ENCODE measurements around the gene CEMIP.

The CEMIP gene

DNA sequence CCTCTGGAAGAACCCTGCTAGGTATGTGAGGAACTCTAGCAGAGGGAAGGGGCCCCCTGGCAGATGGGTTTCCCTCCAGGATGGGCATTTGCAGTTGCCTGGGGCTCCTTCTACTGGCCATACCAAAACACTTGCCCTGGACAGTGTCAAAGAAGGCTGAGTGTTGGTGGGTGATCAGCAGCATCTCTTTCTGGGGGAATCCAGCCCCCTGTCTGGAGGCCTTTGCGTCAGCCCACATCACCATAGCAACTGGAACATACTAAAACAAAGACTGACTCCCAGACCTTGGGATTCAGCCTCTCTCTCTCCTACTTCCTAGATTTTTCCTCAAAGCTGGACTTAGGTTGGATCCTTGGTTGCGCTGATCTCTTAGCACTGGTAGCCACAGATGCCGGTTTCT lies 8.1 kb downstream of the CEMIP start:
- Histone ChIP-seq H3K4me3 (ENCODE audit: low read depth in 1 of 2, low read length in 2 of 2) (no peak overlapping the region), H3K9me3 (ENCODE audit: low read length) (no peaks in the 10 kb centered on the region), H3K36me3 (ENCODE audit: insufficient read depth, low read length) (no peaks in the 10 kb centered on the region), H3K27ac (ENCODE audit: low read depth, low read length) (no peak overlapping the region), H3K4me1 (ENCODE audit: insufficient read depth, low read length) (no peaks in the 10 kb centered on the region), H3K9ac (ENCODE audit: low read length) (no peak overlapping the region), H3K27me3 (ENCODE audit: control insufficient read depth in 1 of 2, insufficient read depth in 2 of 2, low read length in 2 of 2) (no peaks in the 10 kb centered on the region)

DNA sequence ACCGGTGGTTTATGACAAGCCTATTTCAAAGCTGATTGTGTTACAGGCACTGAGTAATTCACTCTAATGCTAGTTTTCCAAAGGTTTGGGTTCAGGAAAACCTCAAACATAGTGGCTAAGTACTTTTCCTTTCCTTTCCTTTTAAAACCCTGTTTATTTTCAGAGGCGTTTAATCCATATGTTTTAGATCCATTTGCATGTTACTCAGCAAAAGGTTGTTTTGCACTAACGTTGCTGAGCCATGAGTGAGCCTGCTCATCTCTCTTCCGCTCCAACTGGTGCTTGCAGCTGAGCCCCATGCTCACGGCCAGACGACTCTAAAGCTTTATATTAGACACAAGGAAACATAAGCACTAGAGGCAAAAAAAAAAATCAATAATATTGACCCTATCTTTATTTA lies 9.4 kb downstream of the CEMIP start:
- H3K4me3 ChIP-seq (ENCODE audit: low read depth in 1 of 2, low read length in 2 of 2) = no peak overlapping the region
- no peaks in the 10 kb centered on the region for H3K4me1 ChIP-seq (ENCODE audit: insufficient read depth, low read length)
- H3K9me3 ChIP-seq (ENCODE audit: low read length) = no peaks in the 10 kb centered on the region
- no peak overlapping the region for H3K9ac ChIP-seq (ENCODE audit: low read length)
- H3K36me3 ChIP-seq (ENCODE audit: insufficient read depth, low read length) = no peaks in the 10 kb centered on the region
- H3K27me3 ChIP-seq (ENCODE audit: control insufficient read depth in 1 of 2, insufficient read depth in 2 of 2, low read length in 2 of 2) = no peaks in the 10 kb centered on the region
- H3K27ac ChIP-seq (ENCODE audit: low read depth, low read length) = no peak overlapping the region

DNA sequence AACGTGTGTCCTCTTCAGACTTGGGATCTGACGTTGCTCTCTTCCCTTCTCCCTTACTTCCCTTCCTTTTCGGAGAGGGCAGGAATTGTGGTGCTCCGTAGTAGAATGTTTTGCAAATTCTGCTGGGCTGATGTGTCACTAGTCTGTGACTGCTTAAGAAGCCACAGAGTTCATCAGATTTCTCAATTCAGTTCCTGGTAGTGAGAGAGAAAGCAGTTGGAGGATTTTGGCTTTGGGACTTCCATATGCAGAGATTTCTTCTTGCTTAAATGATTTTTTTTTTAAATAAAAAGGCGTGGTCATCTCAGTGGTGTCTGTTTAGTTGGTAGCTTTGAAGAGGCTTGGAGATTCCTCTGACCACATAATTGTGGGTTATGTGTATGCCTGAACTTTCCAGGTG lies 10.1 kb downstream of the CEMIP start:
- no peak overlapping the region for H3K4me3 ChIP-seq (ENCODE audit: low read depth in 1 of 2, low read length in 2 of 2)
- no peaks in the 10 kb centered on the region for H3K36me3 ChIP-seq (ENCODE audit: insufficient read depth, low read length)
- no peaks in the 10 kb centered on the region for H3K9me3 ChIP-seq (ENCODE audit: low read length)
- H3K27ac ChIP-seq (ENCODE audit: low read depth, low read length) = no peak overlapping the region
- H3K9ac ChIP-seq (ENCODE audit: low read length) = no peak overlapping the region
- no peaks in the 10 kb centered on the region for H3K27me3 ChIP-seq (ENCODE audit: control insufficient read depth in 1 of 2, insufficient read depth in 2 of 2, low read length in 2 of 2)
- no peaks in the 10 kb centered on the region for H3K4me1 ChIP-seq (ENCODE audit: insufficient read depth, low read length)

DNA sequence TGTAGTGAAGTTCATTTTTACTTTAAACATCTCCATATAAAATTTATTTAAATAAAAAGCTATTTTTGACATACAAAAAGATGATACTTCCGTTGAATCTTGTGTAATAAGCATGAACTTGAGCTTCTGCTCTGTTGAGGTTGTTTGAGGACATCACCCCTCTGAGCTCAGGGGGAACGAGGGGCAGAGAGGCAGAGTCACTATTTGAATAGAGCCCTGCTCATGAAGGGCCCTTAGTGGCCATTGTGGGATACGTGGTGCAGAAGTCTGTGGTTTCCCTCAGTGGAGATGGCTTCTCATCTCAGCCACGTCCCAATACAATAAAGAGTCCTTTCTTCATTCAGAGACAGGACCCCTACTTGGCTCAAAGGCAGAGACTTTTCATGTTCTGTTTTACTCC lies 10.6 kb downstream of the CEMIP start:
- H3K9me3 ChIP-seq (ENCODE audit: low read length) = no peaks in the 10 kb centered on the region
- H3K4me3 ChIP-seq (ENCODE audit: low read depth in 1 of 2, low read length in 2 of 2) = no peak overlapping the region
- no peaks in the 10 kb centered on the region for H3K4me1 ChIP-seq (ENCODE audit: insufficient read depth, low read length)
- H3K27me3 ChIP-seq (ENCODE audit: control insufficient read depth in 1 of 2, insufficient read depth in 2 of 2, low read length in 2 of 2) = no peaks in the 10 kb centered on the region
- no peak overlapping the region for H3K27ac ChIP-seq (ENCODE audit: low read depth, low read length)
- no peaks in the 10 kb centered on the region for H3K36me3 ChIP-seq (ENCODE audit: insufficient read depth, low read length)
- no peak overlapping the region for H3K9ac ChIP-seq (ENCODE audit: low read length)

DNA sequence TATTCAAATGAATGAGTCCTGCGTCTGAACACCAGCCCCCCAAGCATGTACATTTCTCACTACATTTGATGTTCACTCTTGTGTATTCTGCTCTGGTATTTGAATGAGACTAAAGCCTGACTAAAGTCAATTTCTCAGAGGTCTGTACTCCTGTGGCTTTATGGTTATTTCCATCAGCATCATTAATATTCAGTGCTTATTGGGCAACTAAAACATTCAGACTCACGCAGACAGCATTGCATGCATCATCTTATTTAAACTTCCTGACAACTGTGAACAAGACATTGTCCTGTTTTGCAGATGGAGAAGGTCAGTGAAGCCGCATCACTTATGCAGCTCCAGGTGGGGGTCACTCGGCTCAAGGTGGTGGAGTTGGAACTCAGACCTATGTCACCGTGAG lies 11.1 kb downstream of the CEMIP start:
- H3K27ac ChIP-seq (ENCODE audit: low read depth, low read length) = no peak overlapping the region
- no peaks in the 10 kb centered on the region for H3K36me3 ChIP-seq (ENCODE audit: insufficient read depth, low read length)
- H3K4me3 ChIP-seq (ENCODE audit: low read depth in 1 of 2, low read length in 2 of 2) = no peak overlapping the region
- no peaks in the 10 kb centered on the region for H3K4me1 ChIP-seq (ENCODE audit: insufficient read depth, low read length)
- H3K27me3 ChIP-seq (ENCODE audit: control insufficient read depth in 1 of 2, insufficient read depth in 2 of 2, low read length in 2 of 2) = no peaks in the 10 kb centered on the region
- H3K9ac ChIP-seq (ENCODE audit: low read length) = no peak overlapping the region
- H3K9me3 ChIP-seq (ENCODE audit: low read length) = no peaks in the 10 kb centered on the region

DNA sequence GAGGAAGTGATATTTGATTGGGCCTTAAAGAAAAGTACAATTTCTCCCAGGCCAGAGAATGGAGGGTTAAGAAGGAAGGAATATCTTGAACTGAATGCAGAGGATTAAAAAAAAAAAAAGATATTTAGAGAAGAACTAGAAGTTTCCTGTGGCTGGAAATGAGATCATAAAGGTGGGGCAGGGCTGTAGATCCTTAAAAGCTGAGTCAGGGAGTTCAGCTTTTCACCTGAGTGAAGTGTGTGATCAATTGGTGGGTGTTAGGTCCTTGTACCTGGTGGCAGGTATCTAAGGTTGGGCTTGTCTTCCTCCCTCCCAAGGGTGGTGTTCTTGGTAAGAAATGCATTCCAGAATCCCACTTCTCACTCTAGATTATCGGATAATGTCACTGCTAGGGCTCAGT lies 11.8 kb downstream of the CEMIP start:
- H3K36me3 ChIP-seq (ENCODE audit: insufficient read depth, low read length) = no peaks in the 10 kb centered on the region
- H3K27me3 ChIP-seq (ENCODE audit: control insufficient read depth in 1 of 2, insufficient read depth in 2 of 2, low read length in 2 of 2) = no peaks in the 10 kb centered on the region
- H3K4me3 ChIP-seq (ENCODE audit: low read depth in 1 of 2, low read length in 2 of 2) = no peak overlapping the region
- H3K4me1 ChIP-seq (ENCODE audit: insufficient read depth, low read length) = no peaks in the 10 kb centered on the region
- no peak overlapping the region for H3K9ac ChIP-seq (ENCODE audit: low read length)
- H3K27ac ChIP-seq (ENCODE audit: low read depth, low read length) = no peak overlapping the region
- H3K9me3 ChIP-seq (ENCODE audit: low read length) = no peaks in the 10 kb centered on the region

DNA sequence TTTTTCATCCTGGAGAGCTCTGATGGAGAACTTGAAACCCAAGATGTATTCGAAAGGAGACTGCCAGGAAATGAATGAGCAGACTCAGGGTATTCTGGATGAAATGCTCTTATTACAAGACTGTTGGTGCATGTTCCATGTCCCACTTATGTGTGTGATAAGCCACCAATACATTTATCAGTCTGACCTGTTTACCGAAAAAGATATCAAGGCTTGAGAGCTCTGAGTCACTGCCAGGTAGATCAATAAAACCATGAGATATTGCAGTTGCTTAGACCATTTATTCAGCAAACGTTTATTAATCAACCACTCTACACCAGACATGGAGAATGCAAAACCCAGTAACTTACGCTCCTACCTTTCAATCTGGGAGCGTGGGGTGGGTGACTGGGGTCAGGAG lies 17.2 kb downstream of the CEMIP start:
- no peaks in the 10 kb centered on the region for H3K27me3 ChIP-seq (ENCODE audit: control insufficient read depth in 1 of 2, insufficient read depth in 2 of 2, low read length in 2 of 2)
- no peak overlapping the region for H3K4me3 ChIP-seq (ENCODE audit: low read depth in 1 of 2, low read length in 2 of 2)
- no peak overlapping the region for H3K27ac ChIP-seq (ENCODE audit: low read depth, low read length)
- H3K36me3 ChIP-seq (ENCODE audit: insufficient read depth, low read length) = no peaks in the 10 kb centered on the region
- no peak overlapping the region for H3K9ac ChIP-seq (ENCODE audit: low read length)
- H3K4me1 ChIP-seq (ENCODE audit: insufficient read depth, low read length) = no peaks in the 10 kb centered on the region
- H3K9me3 ChIP-seq (ENCODE audit: low read length) = no peaks in the 10 kb centered on the region

DNA sequence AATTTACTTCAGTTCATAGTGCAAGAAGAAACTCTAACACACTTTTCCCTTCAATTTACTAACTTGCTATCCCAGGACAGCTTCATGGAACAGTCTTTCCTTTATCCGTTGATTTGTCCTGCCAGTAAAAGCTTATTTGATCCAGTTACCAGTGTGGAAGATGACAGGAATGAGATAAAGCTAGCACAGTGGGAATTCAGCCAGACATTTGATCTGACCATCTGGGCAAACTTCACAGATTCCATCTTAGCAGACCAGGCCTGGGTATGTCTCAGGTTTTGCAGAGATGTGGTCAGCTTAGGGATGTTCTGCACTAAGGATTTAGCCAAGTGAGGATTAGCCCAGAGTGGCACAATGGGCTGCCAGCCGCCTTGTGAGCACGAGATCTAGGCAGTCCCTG lies 19.7 kb downstream of the CEMIP start:
- Histone ChIP-seq H3K4me1 (ENCODE audit: insufficient read depth, low read length) (no peaks in the 10 kb centered on the region), H3K9me3 (ENCODE audit: low read length) (no peaks in the 10 kb centered on the region), H3K36me3 (ENCODE audit: insufficient read depth, low read length) (no peaks in the 10 kb centered on the region), H3K4me3 (ENCODE audit: low read depth in 1 of 2, low read length in 2 of 2) (no peak overlapping the region), H3K9ac (ENCODE audit: low read length) (no peak overlapping the region), H3K27me3 (ENCODE audit: control insufficient read depth in 1 of 2, insufficient read depth in 2 of 2, low read length in 2 of 2) (no peaks in the 10 kb centered on the region), H3K27ac (ENCODE audit: low read depth, low read length) (no peak overlapping the region)

DNA sequence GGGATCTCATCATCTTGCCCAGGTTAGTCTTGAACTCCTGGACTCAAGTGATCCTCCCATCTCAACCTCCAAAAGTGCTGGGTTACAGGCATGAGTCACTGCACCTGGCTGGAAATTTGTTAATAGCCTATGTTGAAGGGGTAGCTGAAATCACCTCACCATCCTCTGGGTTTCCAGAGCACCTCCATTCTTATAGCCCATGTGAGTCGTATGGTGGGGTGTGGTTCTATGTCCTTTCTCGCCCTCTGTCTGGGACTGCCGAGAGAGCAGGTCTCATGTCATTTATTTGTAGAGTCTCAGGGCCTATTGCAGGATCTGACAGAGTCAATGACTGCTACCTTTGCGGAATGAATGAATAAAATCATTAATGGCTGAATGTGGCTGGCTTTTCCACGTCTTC lies 20.9 kb downstream of the CEMIP start:
- H3K27me3 ChIP-seq (ENCODE audit: control insufficient read depth in 1 of 2, insufficient read depth in 2 of 2, low read length in 2 of 2) = no peaks in the 10 kb centered on the region
- H3K4me1 ChIP-seq (ENCODE audit: insufficient read depth, low read length) = no peaks in the 10 kb centered on the region
- H3K9ac ChIP-seq (ENCODE audit: low read length) = no peak overlapping the region
- no peaks in the 10 kb centered on the region for H3K9me3 ChIP-seq (ENCODE audit: low read length)
- no peak overlapping the region for H3K4me3 ChIP-seq (ENCODE audit: low read depth in 1 of 2, low read length in 2 of 2)
- no peak overlapping the region for H3K27ac ChIP-seq (ENCODE audit: low read depth, low read length)
- H3K36me3 ChIP-seq (ENCODE audit: insufficient read depth, low read length) = no peaks in the 10 kb centered on the region

DNA sequence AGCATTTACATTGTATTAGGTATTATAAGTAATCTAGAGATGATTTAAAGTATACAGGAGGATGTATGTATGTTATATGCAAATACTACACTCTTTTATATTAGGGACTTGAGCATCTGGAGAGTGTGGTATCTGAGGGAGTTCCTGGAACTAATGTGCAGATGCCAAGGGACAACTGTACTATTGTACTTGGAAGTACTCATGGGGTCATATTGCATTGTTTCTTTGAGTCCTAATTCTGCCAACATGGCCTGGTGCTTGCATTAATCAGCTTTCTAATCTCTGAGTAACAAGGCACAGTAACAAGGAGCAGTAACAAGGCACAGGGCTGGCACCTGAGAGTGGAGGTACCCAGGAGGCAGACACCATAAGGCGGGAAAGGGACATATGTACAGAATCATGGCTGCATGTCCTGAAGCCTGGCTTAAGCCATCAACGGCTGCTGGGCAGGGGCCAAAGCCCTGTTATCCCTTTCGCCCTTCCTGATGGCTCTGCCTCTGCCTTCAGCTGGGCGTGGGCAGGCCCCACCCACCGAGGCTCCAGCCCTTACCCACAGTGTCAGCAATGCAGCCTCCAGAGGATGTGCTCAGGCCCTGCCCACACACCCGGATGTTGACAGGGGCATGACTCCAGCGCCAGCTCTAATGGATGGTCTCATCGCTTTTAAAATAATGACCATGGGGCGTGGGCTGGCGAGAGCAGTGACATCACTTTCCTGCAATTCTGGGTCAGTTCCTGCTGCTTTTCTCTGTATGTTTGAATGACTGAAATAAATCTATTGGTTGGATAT lies 22.9 kb downstream of the CEMIP start:
- Histone ChIP-seq H3K27me3 (ENCODE audit: control insufficient read depth in 1 of 2, insufficient read depth in 2 of 2, low read length in 2 of 2) (no peaks in the 10 kb centered on the region), H3K9ac (ENCODE audit: low read length) (no peak overlapping the region), H3K27ac (ENCODE audit: low read depth, low read length) (no peak overlapping the region), H3K4me3 (ENCODE audit: low read depth in 1 of 2, low read length in 2 of 2) (no peak overlapping the region), H3K4me1 (ENCODE audit: insufficient read depth, low read length) (no peaks in the 10 kb centered on the region), H3K9me3 (ENCODE audit: low read length) (no peaks in the 10 kb centered on the region), H3K36me3 (ENCODE audit: insufficient read depth, low read length) (no peaks in the 10 kb centered on the region)

DNA sequence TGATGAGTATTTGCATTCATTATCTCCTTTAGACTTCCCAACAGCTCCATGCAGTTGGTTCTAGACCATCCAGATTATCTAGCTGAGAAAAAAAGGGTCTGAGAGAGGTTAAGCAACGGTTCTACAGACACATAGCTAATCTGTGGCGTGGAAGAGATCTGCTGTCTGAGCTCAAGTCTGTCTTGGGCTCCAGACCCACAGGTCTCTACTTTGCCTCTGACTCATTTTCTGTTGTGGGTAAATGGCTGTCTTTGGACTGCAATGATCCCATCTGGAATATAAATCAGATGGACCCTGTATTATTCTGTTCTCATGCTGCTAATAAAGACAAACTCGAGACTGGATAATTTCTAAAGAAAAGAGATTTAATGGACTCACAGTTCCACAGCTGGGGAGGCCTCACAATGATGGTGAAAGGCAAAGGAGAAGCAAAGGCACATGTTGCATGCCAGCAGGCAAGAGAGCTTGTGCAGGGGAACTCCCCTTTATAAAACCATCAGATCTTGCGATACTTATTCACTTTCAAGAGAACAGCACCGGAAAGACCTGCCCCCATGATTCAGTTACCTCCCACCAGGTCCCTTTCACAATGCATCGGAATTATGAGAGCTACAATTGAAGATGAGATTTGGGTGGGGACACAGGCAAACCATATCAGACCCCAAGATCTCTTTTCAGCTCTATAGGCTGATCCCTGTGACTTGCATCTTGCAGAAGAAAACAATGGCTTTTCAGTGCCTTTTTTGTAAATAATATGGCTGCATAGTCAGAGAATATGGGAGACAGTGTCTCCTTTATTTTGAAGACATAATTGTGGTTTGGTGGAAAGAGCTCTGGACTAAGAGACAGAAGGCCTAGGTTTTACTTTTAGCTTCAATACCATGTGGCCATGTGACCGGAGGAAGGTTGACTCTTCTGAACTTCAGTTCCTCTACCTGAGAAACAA lies 24.7 kb downstream of the CEMIP start:
- Histone ChIP-seq H3K36me3 (ENCODE audit: insufficient read depth, low read length) (no peaks in the 10 kb centered on the region), H3K9me3 (ENCODE audit: low read length) (no peaks in the 10 kb centered on the region), H3K27ac (ENCODE audit: low read depth, low read length) (no peak overlapping the region), H3K4me3 (ENCODE audit: low read depth in 1 of 2, low read length in 2 of 2) (no peak overlapping the region), H3K4me1 (ENCODE audit: insufficient read depth, low read length) (no peaks in the 10 kb centered on the region), H3K27me3 (ENCODE audit: control insufficient read depth in 1 of 2, insufficient read depth in 2 of 2, low read length in 2 of 2) (no peaks in the 10 kb centered on the region), H3K9ac (ENCODE audit: low read length) (no peak overlapping the region)
